ENCODE data around the gene PDLIM4. TPM values are rescaled to one million over a fixed set of nuclear protein-coding genes. Genes with fewer than 3 reads are reported as not detected.

The PDLIM4 gene
- total RNA-seq, 1 experiment from 2014 or later: 47.2 TPM

DNA sequence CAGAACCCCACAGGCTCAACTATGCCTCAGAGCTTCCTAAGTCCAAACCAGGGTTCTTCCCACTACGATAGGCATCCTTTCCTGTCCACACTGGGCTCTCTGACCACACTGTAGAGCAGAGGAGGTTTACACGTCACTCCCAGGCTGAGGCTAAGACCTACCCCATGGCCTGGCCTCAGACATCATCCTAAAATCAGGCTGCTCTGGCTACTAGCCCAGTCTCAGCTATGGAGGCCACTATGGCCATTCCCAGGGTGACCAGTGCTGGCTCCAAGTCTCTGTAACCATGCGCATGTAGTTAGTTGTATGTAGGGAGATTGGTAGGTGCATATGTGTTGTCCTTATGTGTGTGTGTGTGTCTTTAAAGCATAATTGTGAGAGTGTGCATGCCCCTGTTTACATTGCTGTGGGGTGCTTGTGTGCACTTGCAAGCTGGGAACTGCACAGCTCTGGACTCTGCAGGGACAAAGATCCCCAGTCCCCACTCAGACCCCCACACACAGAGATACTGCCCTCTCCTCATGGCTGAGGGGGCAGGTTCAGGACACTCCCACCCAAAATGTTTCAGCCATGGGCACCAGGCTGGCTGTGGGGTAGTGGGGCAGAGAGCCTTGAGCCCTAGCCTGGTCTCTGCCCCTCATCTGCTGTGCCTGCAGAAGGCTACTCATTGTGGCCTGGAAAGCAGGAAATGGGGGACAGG lies 12.3 kb downstream of the PDLIM4 start:
- no peak overlapping the region for H3K4me3 ChIP-seq
- H2AFZ ChIP-seq: no peak overlapping the region
- H3K9me2 ChIP-seq (ENCODE audit: insufficient read depth): no peaks in the 10 kb centered on the region
- peaks cover 21% of the 10 kb centered on the region for H3K4me1 ChIP-seq (replicated peaks; ENCODE audit: insufficient read depth)
- no peak overlapping the region for H3K4me2 ChIP-seq
- no peak for TF ChIP-seq EZH2 (IDR thresholded peaks at IDR 0.05; ENCODE audit: low read depth)
- TF ChIP-seq, protein P1, sequence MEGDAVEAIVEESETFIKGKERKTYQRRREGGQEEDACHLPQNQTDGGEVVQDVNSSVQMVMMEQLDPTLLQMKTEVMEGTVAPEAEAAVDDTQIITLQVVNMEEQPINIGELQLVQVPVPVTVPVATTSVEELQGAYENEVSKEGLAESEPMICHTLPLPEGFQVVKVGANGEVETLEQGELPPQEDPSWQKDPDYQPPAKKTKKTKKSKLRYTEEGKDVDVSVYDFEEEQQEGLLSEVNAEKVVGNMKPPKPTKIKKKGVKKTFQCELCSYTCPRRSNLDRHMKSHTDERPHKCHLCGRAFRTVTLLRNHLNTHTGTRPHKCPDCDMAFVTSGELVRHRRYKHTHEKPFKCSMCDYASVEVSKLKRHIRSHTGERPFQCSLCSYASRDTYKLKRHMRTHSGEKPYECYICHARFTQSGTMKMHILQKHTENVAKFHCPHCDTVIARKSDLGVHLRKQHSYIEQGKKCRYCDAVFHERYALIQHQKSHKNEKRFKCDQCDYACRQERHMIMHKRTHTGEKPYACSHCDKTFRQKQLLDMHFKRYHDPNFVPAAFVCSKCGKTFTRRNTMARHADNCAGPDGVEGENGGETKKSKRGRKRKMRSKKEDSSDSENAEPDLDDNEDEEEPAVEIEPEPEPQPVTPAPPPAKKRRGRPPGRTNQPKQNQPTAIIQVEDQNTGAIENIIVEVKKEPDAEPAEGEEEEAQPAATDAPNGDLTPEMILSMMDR (conservative IDR thresholded peaks at IDR 0.05): no peak
- H3K36me3 ChIP-seq (ENCODE audit: low read depth): no peaks in the 10 kb centered on the region
- DNase-seq: no peak
- H3K27ac ChIP-seq: no peak overlapping the region
- H3K9me3 ChIP-seq (ENCODE audit: insufficient read depth, low read depth): no peaks in the 10 kb centered on the region
- no TSS peak for BruUV-seq (replicated peaks)
- POLR2A ChIA-PET (ENCODE audit: unreplicated experiment): no interaction called here
- peaks cover 9% of the 10 kb centered on the region; the same call in 1 of the 2 replicates for H3F3A ChIP-seq (ENCODE audit: insufficient read depth, low read depth)
- no peaks in the 10 kb centered on the region for H3K27me3 ChIP-seq (ENCODE audit: insufficient read depth, low read depth)
- intact Hi-C loops (cut with micrococcal nuclease; ENCODE audit: unreplicated experiment): loop anchor here (5.0 kb wide), 2 partner anchors 118 to 228 kb away; no protein-coding TSS in a partner anchor
- CTCF ChIA-PET: interaction anchor here (0.5 kb wide), 1 partner anchor 98 kb away, joined by 3 read pairs; no protein-coding TSS in a partner anchor
- H3K79me2 ChIP-seq (ENCODE audit: low read depth): no peaks in the 10 kb centered on the region
- no peaks in the 10 kb centered on the region for H4K20me1 ChIP-seq (ENCODE audit: insufficient read depth)

DNA sequence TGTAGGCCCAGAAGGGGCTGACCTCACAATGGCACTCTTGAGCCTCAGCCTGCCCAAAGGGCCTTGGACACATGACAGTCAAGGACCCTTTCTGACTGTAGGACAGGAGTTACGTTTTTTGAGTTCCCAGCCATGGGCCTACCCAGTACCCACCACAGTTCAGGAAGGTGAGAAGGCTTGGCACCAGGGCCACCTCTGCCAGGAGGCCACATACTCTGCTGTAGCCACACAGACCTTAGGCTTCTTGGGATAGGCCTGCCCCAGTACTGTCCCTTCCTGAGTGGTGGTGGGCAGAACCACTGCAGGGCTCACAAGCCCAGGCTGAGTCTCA lies 12.8 kb downstream of the PDLIM4 start:
- CTCF ChIA-PET: interaction anchor here (0.5 kb wide), 1 partner anchor 98 kb away, joined by 3 read pairs; no protein-coding TSS in a partner anchor
- Histone ChIP-seq H4K20me1 (ENCODE audit: insufficient read depth) (no peaks in the 10 kb centered on the region), H3K27me3 (ENCODE audit: insufficient read depth, low read depth) (no peaks in the 10 kb centered on the region), H3K4me2 (no peak overlapping the region), H3K79me2 (ENCODE audit: low read depth) (no peaks in the 10 kb centered on the region), H3K36me3 (ENCODE audit: low read depth) (no peaks in the 10 kb centered on the region), H3K4me3 (no peak overlapping the region), H3K9me2 (ENCODE audit: insufficient read depth) (no peaks in the 10 kb centered on the region), H2AFZ (no peak overlapping the region), H3K4me1 (replicated peaks; ENCODE audit: insufficient read depth) (peaks cover 16% of the 10 kb centered on the region), H3K27ac (no peak overlapping the region), H3F3A (ENCODE audit: insufficient read depth, low read depth) (peaks cover 7% of the 10 kb centered on the region; the same call in 1 of the 2 replicates), H3K9me3 (ENCODE audit: insufficient read depth, low read depth) (no peaks in the 10 kb centered on the region)
- no peak for DNase-seq
- no peak for TF ChIP-seq EZH2 (IDR thresholded peaks at IDR 0.05; ENCODE audit: low read depth)
- POLR2A ChIA-PET (ENCODE audit: unreplicated experiment): no interaction called here
- intact Hi-C loops (cut with micrococcal nuclease; ENCODE audit: unreplicated experiment): no loop called here
- no TSS peak for BruUV-seq (replicated peaks)

DNA sequence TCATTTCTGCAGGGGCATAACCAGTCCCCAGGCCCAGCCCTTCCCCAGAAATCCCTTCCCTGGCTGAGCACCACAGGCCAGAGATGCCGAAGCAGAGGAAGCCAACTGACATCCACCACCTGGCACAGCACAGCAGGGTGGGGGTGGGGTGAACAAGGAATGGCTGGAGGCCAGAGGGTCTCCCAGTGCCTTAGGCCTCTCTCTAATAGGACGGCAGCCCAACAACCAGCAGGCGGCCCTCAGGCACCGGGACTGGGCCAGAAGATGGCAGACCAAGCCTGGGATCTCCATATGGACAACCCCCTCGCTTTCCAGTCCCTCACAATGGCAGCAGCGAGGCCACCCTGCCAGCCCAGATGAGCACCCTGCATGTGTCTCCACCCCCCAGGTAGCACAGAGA lies 13.2 kb downstream of the PDLIM4 start:
- no TSS peak for BruUV-seq (replicated peaks)
- intact Hi-C loops (cut with micrococcal nuclease; ENCODE audit: unreplicated experiment): no loop called here

More for the DNA sequence above, 13.2 kb downstream of the PDLIM4 start:
- Histone ChIP-seq H3K4me1 (replicated peaks; ENCODE audit: insufficient read depth) (peaks cover 12% of the 10 kb centered on the region), H3K36me3 (ENCODE audit: low read depth) (no peaks in the 10 kb centered on the region), H3F3A (ENCODE audit: insufficient read depth, low read depth) (peaks cover 4% of the 10 kb centered on the region; the same call in 1 of the 2 replicates), H4K20me1 (ENCODE audit: insufficient read depth) (no peaks in the 10 kb centered on the region), H2AFZ (no peak overlapping the region), H3K79me2 (ENCODE audit: low read depth) (no peaks in the 10 kb centered on the region), H3K9me3 (ENCODE audit: insufficient read depth, low read depth) (no peaks in the 10 kb centered on the region), H3K4me3 (no peak overlapping the region), H3K27ac (no peak overlapping the region), H3K27me3 (ENCODE audit: insufficient read depth, low read depth) (no peaks in the 10 kb centered on the region), H3K9me2 (ENCODE audit: insufficient read depth) (no peaks in the 10 kb centered on the region), H3K4me2 (no peak overlapping the region)
- ChIA-PET POLR2A (ENCODE audit: unreplicated experiment) (no interaction called here), CTCF (interaction anchor here (0.5 kb wide), 1 partner anchor 99 kb away, joined by 3 read pairs; no protein-coding TSS in a partner anchor)
- TF ChIP-seq EZH2 (IDR thresholded peaks at IDR 0.05; ENCODE audit: low read depth): no peak
- TF ChIP-seq, protein P1 (conservative IDR thresholded peaks at IDR 0.05): no peak
- DNase-seq: no peak
